ENCODE results near the gene CDYL.

DNA sequence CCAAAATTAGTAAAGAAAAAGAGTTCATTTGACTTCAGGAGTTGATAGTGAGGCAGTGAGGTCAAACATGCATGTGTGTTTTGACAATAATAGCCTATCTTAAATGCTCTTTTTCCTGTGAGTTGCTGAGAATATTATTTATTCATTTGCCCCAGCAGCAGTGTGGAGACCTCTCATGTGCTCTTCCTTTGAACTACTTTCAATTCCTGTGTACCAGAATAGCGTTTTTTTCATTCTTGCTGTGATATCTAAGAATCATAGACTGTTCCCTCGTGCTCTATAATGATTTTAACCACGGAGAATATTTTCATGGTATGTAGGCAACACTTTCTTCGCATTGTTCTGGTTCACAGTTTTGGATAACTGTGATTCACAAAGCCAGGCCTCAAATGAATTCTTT lies 5.2 kb downstream of the CDYL start:
- TF ChIP-seq, protein P1, sequence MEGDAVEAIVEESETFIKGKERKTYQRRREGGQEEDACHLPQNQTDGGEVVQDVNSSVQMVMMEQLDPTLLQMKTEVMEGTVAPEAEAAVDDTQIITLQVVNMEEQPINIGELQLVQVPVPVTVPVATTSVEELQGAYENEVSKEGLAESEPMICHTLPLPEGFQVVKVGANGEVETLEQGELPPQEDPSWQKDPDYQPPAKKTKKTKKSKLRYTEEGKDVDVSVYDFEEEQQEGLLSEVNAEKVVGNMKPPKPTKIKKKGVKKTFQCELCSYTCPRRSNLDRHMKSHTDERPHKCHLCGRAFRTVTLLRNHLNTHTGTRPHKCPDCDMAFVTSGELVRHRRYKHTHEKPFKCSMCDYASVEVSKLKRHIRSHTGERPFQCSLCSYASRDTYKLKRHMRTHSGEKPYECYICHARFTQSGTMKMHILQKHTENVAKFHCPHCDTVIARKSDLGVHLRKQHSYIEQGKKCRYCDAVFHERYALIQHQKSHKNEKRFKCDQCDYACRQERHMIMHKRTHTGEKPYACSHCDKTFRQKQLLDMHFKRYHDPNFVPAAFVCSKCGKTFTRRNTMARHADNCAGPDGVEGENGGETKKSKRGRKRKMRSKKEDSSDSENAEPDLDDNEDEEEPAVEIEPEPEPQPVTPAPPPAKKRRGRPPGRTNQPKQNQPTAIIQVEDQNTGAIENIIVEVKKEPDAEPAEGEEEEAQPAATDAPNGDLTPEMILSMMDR (IDR thresholded peaks at IDR 0.05; ENCODE audit: low read length): no peak
- TF ChIP-seq EZH2 (IDR thresholded peaks at IDR 0.05; ENCODE audit: borderline replicate concordance, low read length): no peak
